CD8-positive, alpha-beta memory T cell (primary cell): Measurements from ENCODE around the gene DNAJB14. TPM values are rescaled to one million over a fixed set of nuclear protein-coding genes. Genes with fewer than 3 reads are reported as not detected.

Experiments
- CTCF ChIA-PET: fragments of 350-600 bp; sonication (Branson Sonifier 250); formaldehyde crosslinking; loops from one replicate; lab custom pipeline; 2021; ENCODE audit warnings: antibody characterized with exemption; lab: Charles Lee
- POLR2A ChIA-PET: fragments of 350-600 bp; sonication (Branson Sonifier 250); formaldehyde crosslinking; loops from one replicate; lab custom pipeline; 2021; ENCODE audit warnings: antibody characterized with exemption; lab: Charles Lee
- DNase-seq, 5 donors: peaks; one replicate each; pipeline versions ENCODE4 v3.0.0 to v3.0.0-alpha.2; 2020 to 2022; ENCODE audit warnings: mixed read lengths in 1 of 5
- H3K27ac ChIP-seq: one replicate; pipeline ENCODE4 v1.7.0; 2013; ENCODE audit warnings: low read depth, mild to moderate bottlenecking, low read length, moderate library complexity
- H3K27me3 ChIP-seq: 2 replicates; pipeline ENCODE4 v1.7.0; 2013; ENCODE audit warnings: low read length, mild to moderate bottlenecking; ENCODE audit not compliant: insufficient read depth, poor library complexity, severe bottlenecking
- H3K36me3 ChIP-seq: 2 replicates; pipeline ENCODE4 v1.7.0; 2013; ENCODE audit warnings: mild to moderate bottlenecking, low read length, moderate library complexity; ENCODE audit not compliant: insufficient read depth
- H3K4me1 ChIP-seq: 2 replicates; pipeline ENCODE4 v1.7.0; 2013; ENCODE audit warnings: mild to moderate bottlenecking, low read length, moderate library complexity; ENCODE audit not compliant: insufficient read depth
- H3K4me3 ChIP-seq: 2 replicates; pipeline ENCODE4 v1.7.0; 2013; ENCODE audit warnings: mild to moderate bottlenecking, low read length
- H3K9me3 ChIP-seq: 2 replicates; pipeline ENCODE4 v1.7.0; 2013; ENCODE audit warnings: mild to moderate bottlenecking, low read length
- H3K27ac Mint-ChIP-seq, 8 donors: one replicate each; pipeline ENCODE4 v1.8.0; 2020 to 2021; ENCODE audit warnings: mixed read lengths in 8 of 8, mild to moderate bottlenecking in 6 of 8, inconsistent platforms in 3 of 8, moderate library complexity in 3 of 8
- H3K27me3 Mint-ChIP-seq, 2 donors: one replicate each; pipeline ENCODE4 v1.8.0; 2020 to 2021; ENCODE audit warnings: mixed read lengths in 2 of 2, mild to moderate bottlenecking in 1 of 2, moderate library complexity in 1 of 2
- H3K36me3 Mint-ChIP-seq, 3 donors: one replicate each; pipeline ENCODE4 v1.8.0; 2020 to 2021; ENCODE audit warnings: mixed read lengths in 3 of 3, inconsistent platforms in 1 of 3, mild to moderate bottlenecking in 1 of 3
- H3K4me1 Mint-ChIP-seq, 3 donors: one replicate each; pipeline ENCODE4 v1.8.0; 2020 to 2021; ENCODE audit warnings: mixed read lengths in 3 of 3, inconsistent platforms in 1 of 3, mild to moderate bottlenecking in 1 of 3
- H3K4me3 Mint-ChIP-seq, 7 donors: one replicate each; pipeline ENCODE4 v1.8.0; 2020 to 2021; ENCODE audit warnings: mixed read lengths in 7 of 7, mild to moderate bottlenecking in 6 of 7, moderate library complexity in 4 of 7, inconsistent platforms in 2 of 7
- H3K9me3 Mint-ChIP-seq, 5 donors: one replicate each; pipeline ENCODE4 v1.8.0; 2020 to 2022; ENCODE audit warnings: mixed read lengths in 5 of 5, mild to moderate bottlenecking in 3 of 5, moderate library complexity in 2 of 5, inconsistent platforms in 1 of 5
- polyA plus RNA-seq: library from polyadenylated mRNA; unstranded; fragments of 300-500 nt; fragmentation: Illumina TruSeq; gene quantifications from one replicate; pipeline ENCODE4 v1.2.3, GENCODE V29; 2021
- total RNA-seq, 2 experiments: library from RNA; stranded (reverse); gene quantifications; one replicate each; pipeline ENCODE4 v1.2.3, GENCODE V29; 2021

Gene DNAJB14
- total and polyA plus RNA-seq, 3 experiments from 2014 or later, result 43.8 to 63.3 (median 46.5) TPM

GRCh38 chr4:99894161-99894997 is 52.0 kb downstream of the DNAJB14 start, which contains the start of gene LAMTOR3:
TSS of gene LAMTOR3 (minus strand) at chr4:99894427. CDS start at chr4:99893963, 464 bp downstream.
- no peaks in the 10 kb centered on the region for H3K9me3 Mint-ChIP-seq
- peaks cover 0 to 36% (median 6%) of the 10 kb centered on the region in 3 donors for H3K36me3 Mint-ChIP-seq
- H3K4me1 Mint-ChIP-seq, result peaks cover 39 to 52% (median 49%) of the 10 kb centered on the region in 3 donors
- CTCF ChIA-PET, result interaction anchor here (0.8 to 4.0 kb wide), 4 partner anchors 53 to 331 kb away, joined by 3 to 36 read pairs (median 6); partner anchors contain the start of genes DNAJB14 and TRMT10A
- peak within 1 kb of the TSS; percentile 91 to 100 (median 99) for H3K27ac Mint-ChIP-seq
- H3K27me3 ChIP-seq, result no peaks in the 10 kb centered on the region
- H3K4me1 ChIP-seq, result peaks cover 20% of the 10 kb centered on the region
- no peaks in the 10 kb centered on the region for H3K27me3 Mint-ChIP-seq
- peak within 1 kb of the TSS; percentile 88 for H3K4me3 ChIP-seq
- no peaks in the 10 kb centered on the region for H3K9me3 ChIP-seq
- H3K4me3 Mint-ChIP-seq, result peak within 1 kb of the TSS; percentile 96 to 100 (median 98)
- peak; percentile 84 to 93 (median 88) for DNase-seq
- H3K27ac ChIP-seq, result peak within 1 kb of the TSS; percentile 87
- H3K36me3 ChIP-seq, result peaks cover 5% of the 10 kb centered on the region
- POLR2A ChIA-PET, result interaction anchor here (0.5 to 2.1 kb wide), 7 partner anchors 14 to 330 kb away, joined by 3 to 33 read pairs (median 4); partner anchors contain the start of gene DNAJB14

DNA sequence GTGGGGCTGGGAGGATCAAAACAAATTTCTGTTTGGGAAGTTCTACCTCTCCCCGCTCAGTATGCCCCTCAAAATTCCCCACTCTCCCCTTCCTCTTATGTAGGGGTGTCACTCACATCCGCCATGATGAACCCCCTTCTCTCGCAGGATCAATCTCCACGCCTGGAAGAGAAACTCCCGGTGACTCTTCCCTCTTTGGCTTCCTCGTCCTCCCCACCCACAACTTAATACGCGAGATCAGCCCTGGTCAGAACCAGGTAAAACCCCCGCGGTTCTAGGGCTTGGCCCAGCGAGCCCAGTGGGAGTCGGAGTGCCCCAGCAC is 52.6 kb downstream of the DNAJB14 start:
- H3K9me3 ChIP-seq, result no peaks in the 10 kb centered on the region
- peak overlapping the region; percentile 91 to 100 (median 99) for H3K27ac Mint-ChIP-seq
- peaks cover 20% of the 10 kb centered on the region for H3K4me1 ChIP-seq
- peak overlapping the region; percentile 88 for H3K4me3 ChIP-seq
- H3K27ac ChIP-seq, result peak overlapping the region; percentile 87
- CTCF ChIA-PET, result interaction anchor here (1.6 to 4.0 kb wide), 2 partner anchors 54 to 331 kb away, joined by 6 to 36 read pairs; partner anchors contain the start of genes DNAJB14 and TRMT10A
- POLR2A ChIA-PET, result interaction anchor here (0.5 to 2.1 kb wide), 5 partner anchors 52 to 329 kb away, joined by 3 to 33 read pairs (median 4); partner anchors contain the start of gene DNAJB14
- H3K36me3 ChIP-seq, result peaks cover 5% of the 10 kb centered on the region
- DNase-seq, result peak in 1 of 5 donors; percentile 1
- H3K4me3 Mint-ChIP-seq, result peak overlapping the region; percentile 96 to 100 (median 98)
- no peaks in the 10 kb centered on the region for H3K27me3 ChIP-seq
- H3K27me3 Mint-ChIP-seq, result no peaks in the 10 kb centered on the region
- peaks cover 0 to 37% (median 6%) of the 10 kb centered on the region in 3 donors for H3K36me3 Mint-ChIP-seq
- no peaks in the 10 kb centered on the region for H3K9me3 Mint-ChIP-seq
- peaks cover 42 to 55% (median 49%) of the 10 kb centered on the region in 3 donors for H3K4me1 Mint-ChIP-seq

DNA sequence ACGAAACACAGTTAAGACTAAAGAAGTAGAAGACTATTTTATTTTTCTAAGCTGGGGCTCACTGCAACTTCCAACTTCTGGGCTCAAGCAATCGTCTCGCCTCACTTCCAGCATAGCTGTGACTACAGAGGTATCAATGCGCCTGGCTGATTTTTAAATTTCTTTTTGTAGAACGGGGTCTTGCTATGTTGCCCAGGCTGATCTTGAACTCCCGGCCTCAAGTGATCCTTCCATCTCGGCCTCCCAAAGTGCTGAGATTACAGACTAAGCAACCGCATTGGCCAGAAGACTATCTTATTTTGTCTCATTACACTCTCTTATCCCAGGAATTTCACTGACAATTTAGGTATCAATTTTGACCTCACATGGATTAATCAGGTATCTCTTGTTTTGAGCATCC is 53.4 kb downstream of the DNAJB14 start:
- Mint-ChIP-seq H3K27me3 (no peaks in the 10 kb centered on the region), H3K36me3 (peaks cover 0 to 34% (median 6%) of the 10 kb centered on the region in 3 donors), H3K4me1 (peaks cover 45 to 59% (median 54%) of the 10 kb centered on the region in 3 donors), H3K4me3 (peak overlapping the region; percentile 96 to 100 (median 98)), H3K27ac (peak overlapping the region in 7 of 8 donors; percentile 44 to 99 (median 98)), H3K9me3 (no peaks in the 10 kb centered on the region)
- H3K9me3 ChIP-seq, result no peaks in the 10 kb centered on the region
- H3K4me3 ChIP-seq, result peak overlapping the region; percentile 88
- H3K36me3 ChIP-seq, result peaks cover 5% of the 10 kb centered on the region
- POLR2A ChIA-PET, result no interaction called here
- CTCF ChIA-PET, result interaction anchor here (0.7 to 4.0 kb wide), 3 partner anchors 54 to 330 kb away, joined by 5 to 36 read pairs (median 6); partner anchors contain the start of genes DNAJB14 and TRMT10A
- H3K4me1 ChIP-seq, result peaks cover 20% of the 10 kb centered on the region
- H3K27me3 ChIP-seq, result no peaks in the 10 kb centered on the region
- DNase-seq, result no peak
- H3K27ac ChIP-seq, result no peak overlapping the region

GRCh38 chr4:99891351-99891750 is 55.1 kb downstream of the DNAJB14 start:
- H3K27me3 ChIP-seq, result no peaks in the 10 kb centered on the region
- DNase-seq, result no peak
- Mint-ChIP-seq H3K4me3 (peak overlapping the region in 1 of 7 donors; percentile 37), H3K27me3 (no peaks in the 10 kb centered on the region), H3K4me1 (peaks cover 49 to 65% (median 61%) of the 10 kb centered on the region in 3 donors), H3K9me3 (no peaks in the 10 kb centered on the region), H3K36me3 (peaks cover 0 to 45% (median 6%) of the 10 kb centered on the region in 3 donors), H3K27ac (peak overlapping the region in 3 of 8 donors; percentile 30 to 78 (median 64))
- H3K36me3 ChIP-seq, result peaks cover 5% of the 10 kb centered on the region
- H3K4me1 ChIP-seq, result peaks cover 20% of the 10 kb centered on the region
- CTCF ChIA-PET, result interaction anchor here (4.0 kb wide), 1 partner anchor 56 kb away, joined by 36 read pairs; the partner anchor contains the start of gene DNAJB14
- POLR2A ChIA-PET, result no interaction called here
- H3K4me3 ChIP-seq, result no peak overlapping the region
- no peaks in the 10 kb centered on the region for H3K9me3 ChIP-seq
- H3K27ac ChIP-seq, result no peak overlapping the region

- POLR2A ChIA-PET, result no interaction called here
- Mint-ChIP-seq H3K36me3 (peaks cover 0 to 59% (median 4%) of the 10 kb centered on the region in 3 donors), H3K4me3 (no peak overlapping the region), H3K9me3 (no peaks in the 10 kb centered on the region), H3K27ac (peak overlapping the region in 2 of 8 donors; percentile 24 to 45), H3K4me1 (peaks cover 26 to 40% (median 34%) of the 10 kb centered on the region in 3 donors), H3K27me3 (no peaks in the 10 kb centered on the region)
- H3K27ac ChIP-seq, result no peak overlapping the region
- H3K9me3 ChIP-seq, result no peaks in the 10 kb centered on the region
- no peak for DNase-seq
- no peak overlapping the region for H3K4me3 ChIP-seq
- H3K36me3 ChIP-seq, result peaks cover 10% of the 10 kb centered on the region
- CTCF ChIA-PET, result no interaction called here
- H3K27me3 ChIP-seq, result no peaks in the 10 kb centered on the region
- peaks cover 5% of the 10 kb centered on the region for H3K4me1 ChIP-seq
Measured at GRCh38 chr4:99887837-99888236, 58.6 kb downstream of the DNAJB14 start.

GRCh38 chr4:99886146-99886545 is 60.3 kb downstream of the DNAJB14 start:
- Mint-ChIP-seq H3K36me3 (peaks cover 0 to 61% (median 1%) of the 10 kb centered on the region in 3 donors), H3K9me3 (no peaks in the 10 kb centered on the region), H3K4me3 (no peak overlapping the region), H3K27me3 (no peaks in the 10 kb centered on the region), H3K4me1 (peaks cover 18 to 27% (median 22%) of the 10 kb centered on the region in 3 donors), H3K27ac (peak overlapping the region in 1 of 8 donors; percentile 21)
- POLR2A ChIA-PET, result no interaction called here
- H3K9me3 ChIP-seq, result no peaks in the 10 kb centered on the region
- CTCF ChIA-PET, result interaction anchor here (1.2 to 1.8 kb wide), 2 partner anchors 68 to 70 kb away, joined by 3 to 5 read pairs; partner anchors contain the start of gene DAPP1
- no peaks in the 10 kb centered on the region for H3K27me3 ChIP-seq
- no peak overlapping the region for H3K27ac ChIP-seq
- no peak overlapping the region for H3K4me3 ChIP-seq
- H3K4me1 ChIP-seq, result no peaks in the 10 kb centered on the region
- DNase-seq, result no peak
- peaks cover 17% of the 10 kb centered on the region for H3K36me3 ChIP-seq

DNA sequence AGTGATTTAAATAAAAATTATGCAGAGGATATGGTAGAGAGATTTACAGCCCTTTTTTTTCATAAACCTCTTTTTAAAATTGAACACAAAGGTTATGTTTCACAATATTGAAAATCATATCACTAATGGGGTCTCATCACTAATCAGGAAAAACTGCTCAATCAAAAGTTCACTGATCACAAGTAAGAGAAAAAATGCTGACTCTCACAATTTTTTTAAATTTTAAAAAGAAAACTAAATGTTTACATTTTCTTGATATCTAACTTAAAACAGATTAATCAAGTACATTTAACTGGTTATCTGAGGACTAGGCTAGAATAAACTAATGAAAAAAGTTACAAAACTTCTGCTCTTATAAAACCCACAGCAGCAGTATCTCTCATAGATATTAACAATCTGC is 60.7 kb downstream of the DNAJB14 start:
- CTCF ChIA-PET, result interaction anchor here (1.0 to 1.8 kb wide), 3 partner anchors 68 to 77 kb away, joined by 3 to 5 read pairs (median 5); partner anchors contain the start of gene DAPP1

More for the DNA sequence above, 60.7 kb downstream of the DNAJB14 start:
- POLR2A ChIA-PET, result no interaction called here
- Mint-ChIP-seq H3K27me3 (no peaks in the 10 kb centered on the region), H3K9me3 (no peaks in the 10 kb centered on the region), H3K4me1 (peaks cover 14 to 22% (median 17%) of the 10 kb centered on the region in 3 donors), H3K4me3 (no peak overlapping the region), H3K27ac (no peak overlapping the region), H3K36me3 (peaks cover 0 to 60% (median 1%) of the 10 kb centered on the region in 3 donors)
- Histone ChIP-seq H3K4me1 (no peaks in the 10 kb centered on the region), H3K4me3 (no peak overlapping the region), H3K36me3 (peaks cover 19% of the 10 kb centered on the region), H3K27ac (no peak overlapping the region), H3K9me3 (no peaks in the 10 kb centered on the region), H3K27me3 (no peaks in the 10 kb centered on the region)
- DNase-seq, result no peak
